Upper lobe of left lung (tissue), 6 donors: ENCODE measurements around the gene TOB1. TPM values are rescaled to one million over a fixed set of nuclear protein-coding genes. Genes with fewer than 3 reads are reported as not detected.

Source experiments
- ATAC-seq, 2 donors: fragments of 200-7000 bp; cut with Tn5 transposase; one replicate each; pipeline ENCODE4 v1.9.1; 2022; ENCODE audit warnings: mild to moderate bottlenecking in 2 of 2, moderate library complexity in 2 of 2; ENCODE audit not compliant: low FRiP score in 2 of 2
- DNase-seq, 2 donors: peaks; one replicate each; pipeline ENCODE4 v3.0.0-alpha.2; 2019 to 2020
- H3K27ac ChIP-seq, 4 donors: fragments of 200-600 bp; sonication (generic); one replicate each; pipeline ENCODE4 v1.5.1; 2016 to 2019
- H3K27me3 ChIP-seq, 4 donors: fragments of 200-600 bp; sonication (generic); one replicate each; pipeline ENCODE4 v1.5.1; 2017 to 2019
- H3K36me3 ChIP-seq, 4 donors: fragments of 200-600 bp; sonication (generic); one replicate each; pipeline ENCODE4 v1.5.1; 2016 to 2019
- H3K4me1 ChIP-seq, 4 donors: fragments of 200-600 bp; sonication (generic); one replicate each; pipeline ENCODE4 v1.5.1; 2018 to 2019
- H3K4me3 ChIP-seq, 4 donors: fragments of 200-600 bp; sonication (generic); one replicate each; pipeline ENCODE4 v1.5.1; 2017 to 2019; ENCODE audit warnings: mild to moderate bottlenecking in 2 of 4, moderate library complexity in 1 of 4
- H3K9me3 ChIP-seq, 4 donors: fragments of 200-600 bp; sonication (generic); one replicate each; pipeline ENCODE4 v1.5.1; 2018 to 2019
- EP300 ChIP-seq, 4 donors: sonication (generic); formaldehyde crosslinking; IDR thresholded peaks; one replicate each; pipeline ENCODE4 v1.5.1; 2017; ENCODE audit warnings: antibody characterized with exemption in 4 of 4, control low read depth in 2 of 4
- POLR2A ChIP-seq, 4 donors: fragments of 450-650 bp; IDR thresholded peaks; one replicate each; pipeline ENCODE4 v1.5.1; 2016 to 2017; ENCODE audit warnings: antibody characterized with exemption in 4 of 4, mild to moderate bottlenecking in 2 of 4
- POLR2AphosphoS5 ChIP-seq, 2 donors: sonication (generic); formaldehyde crosslinking; IDR thresholded peaks; one replicate each; pipeline ENCODE4 v1.5.1; 2017; ENCODE audit warnings: antibody characterized with exemption in 2 of 2
- WGBS, 2 donors: methylation state at CpG; one replicate each; pipeline ENCODE4 v1.1.5; 2017 to 2018; 5-methylcytosine and 5-hydroxymethylcytosine counted together
- total RNA-seq, 6 donors: library from RNA; depleted of rRNA in 4 of 6; stranded (reverse); fragments of >200 nt in 4 of 6; gene quantifications; one replicate each; pipeline versions ENCODE4 v1.1.0 to v1.2.1, GENCODE V29; 2016 to 2021
- TF ChIP-seq, protein P1 (sequence below), 6 experiments: fragments of 450-650 bp in 4 of 6; fragments of 200-600 bp in 2 of 6; sonication (generic) in 2 of 6; IDR thresholded peaks; one replicate each; pipeline ENCODE4 v1.5.1; 2016 to 2019; ENCODE audit warnings: antibody characterized with exemption in 6 of 6
- donor health status: DM: no; HTN: no; CAD: no; lungs with moderate emphysema.
- donor health status: DM: no; HTN: yes; CAD: no; lungs with severe emphysema.

TOB1 gene
- total RNA-seq, 6 donors from 2014 or later: 16.0 to 98.5 (median 53.5) TPM

DNA sequence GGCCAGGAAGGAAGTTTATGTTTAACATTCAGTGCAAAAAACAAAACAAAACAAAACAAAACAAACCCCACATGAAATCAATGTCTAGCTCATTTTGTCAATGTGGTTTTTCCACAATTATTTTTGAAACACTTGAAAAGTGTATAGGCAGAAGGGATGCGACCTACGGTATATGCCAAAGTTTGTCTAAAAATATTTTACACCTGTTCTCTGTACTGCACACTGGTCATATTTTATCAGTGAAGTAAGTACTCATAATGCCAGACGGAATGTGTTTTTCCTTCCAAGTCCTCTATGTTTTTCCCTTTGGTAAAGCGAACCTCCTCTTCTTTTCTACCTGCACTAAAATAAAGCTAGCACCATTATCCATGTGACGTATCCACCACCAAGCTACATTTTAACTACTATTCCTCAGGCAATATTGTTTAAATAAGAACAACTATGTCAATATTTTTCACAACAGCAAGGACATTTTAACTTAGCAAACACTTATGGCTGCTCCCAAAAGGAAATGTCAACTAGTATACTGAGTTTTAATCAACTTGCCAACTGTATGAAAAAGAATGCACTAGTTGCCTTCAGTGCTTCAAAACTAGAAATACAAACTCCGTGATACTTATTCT lies 10.3 kb downstream of the TOB1 start:
- Histone ChIP-seq H3K4me3 (no peak overlapping the region), H3K36me3 (no peaks in the 10 kb centered on the region), H3K4me1 (peaks cover 17 to 30% (median 26%) of the 10 kb centered on the region in 4 donors), H3K27ac (peak overlapping the region; percentile 41 to 76 (median 54)), H3K9me3 (no peaks in the 10 kb centered on the region), H3K27me3 (no peaks in the 10 kb centered on the region)
- TF ChIP-seq POLR2A (IDR thresholded peaks at IDR 0.05) (peak in 1 of 4 donors; percentile 20), EP300 (IDR thresholded peaks at IDR 0.05) (no peak)
- TF ChIP-seq, protein P1, sequence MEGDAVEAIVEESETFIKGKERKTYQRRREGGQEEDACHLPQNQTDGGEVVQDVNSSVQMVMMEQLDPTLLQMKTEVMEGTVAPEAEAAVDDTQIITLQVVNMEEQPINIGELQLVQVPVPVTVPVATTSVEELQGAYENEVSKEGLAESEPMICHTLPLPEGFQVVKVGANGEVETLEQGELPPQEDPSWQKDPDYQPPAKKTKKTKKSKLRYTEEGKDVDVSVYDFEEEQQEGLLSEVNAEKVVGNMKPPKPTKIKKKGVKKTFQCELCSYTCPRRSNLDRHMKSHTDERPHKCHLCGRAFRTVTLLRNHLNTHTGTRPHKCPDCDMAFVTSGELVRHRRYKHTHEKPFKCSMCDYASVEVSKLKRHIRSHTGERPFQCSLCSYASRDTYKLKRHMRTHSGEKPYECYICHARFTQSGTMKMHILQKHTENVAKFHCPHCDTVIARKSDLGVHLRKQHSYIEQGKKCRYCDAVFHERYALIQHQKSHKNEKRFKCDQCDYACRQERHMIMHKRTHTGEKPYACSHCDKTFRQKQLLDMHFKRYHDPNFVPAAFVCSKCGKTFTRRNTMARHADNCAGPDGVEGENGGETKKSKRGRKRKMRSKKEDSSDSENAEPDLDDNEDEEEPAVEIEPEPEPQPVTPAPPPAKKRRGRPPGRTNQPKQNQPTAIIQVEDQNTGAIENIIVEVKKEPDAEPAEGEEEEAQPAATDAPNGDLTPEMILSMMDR (IDR thresholded peaks at IDR 0.05): no peak
- 57 to 72% methylated on average over 6 of the region's 6 CpGs for WGBS, 2 donors
- peak in 1 of 2 donors; percentile 27 for ATAC-seq
- DNase-seq: no peak

DNA sequence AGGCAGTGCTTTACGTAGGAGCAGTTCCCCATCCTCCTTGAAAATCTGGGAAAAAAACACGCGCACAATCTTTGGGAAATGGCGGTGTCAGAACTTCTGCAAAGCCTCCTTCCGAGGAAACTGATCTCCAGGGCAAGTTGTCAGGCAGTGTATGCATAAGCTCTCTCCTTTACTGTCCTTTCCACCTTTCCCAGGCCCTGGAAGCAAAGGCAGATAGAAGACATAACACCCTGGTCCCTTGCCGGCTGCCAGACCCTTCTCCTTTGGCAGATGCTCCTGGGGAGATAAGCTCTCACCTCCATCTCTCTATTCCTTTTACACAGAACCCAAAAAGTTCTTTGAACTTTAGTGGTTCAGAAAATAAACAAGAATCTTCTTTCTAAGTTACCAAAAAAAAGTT lies 12.4 kb downstream of the TOB1 start:
- TF ChIP-seq EP300 (IDR thresholded peaks at IDR 0.05) (no peak), POLR2A (IDR thresholded peaks at IDR 0.05) (no peak), POLR2AphosphoS5 (IDR thresholded peaks at IDR 0.05) (no peak)
- TF ChIP-seq, protein P1 (IDR thresholded peaks at IDR 0.05): no peak
- no peak overlapping the region for H3K27ac ChIP-seq
- peaks cover 17 to 30% (median 25%) of the 10 kb centered on the region in 4 donors for H3K4me1 ChIP-seq
- H3K4me3 ChIP-seq: no peak overlapping the region
- ATAC-seq (no peak), DNase-seq (no peak)
- H3K36me3 ChIP-seq: no peaks in the 10 kb centered on the region
- H3K9me3 ChIP-seq: no peaks in the 10 kb centered on the region
- no peaks in the 10 kb centered on the region for H3K27me3 ChIP-seq
- 93 to 94% methylated on average over 6 of the region's 6 CpGs for WGBS, 2 donors

DNA sequence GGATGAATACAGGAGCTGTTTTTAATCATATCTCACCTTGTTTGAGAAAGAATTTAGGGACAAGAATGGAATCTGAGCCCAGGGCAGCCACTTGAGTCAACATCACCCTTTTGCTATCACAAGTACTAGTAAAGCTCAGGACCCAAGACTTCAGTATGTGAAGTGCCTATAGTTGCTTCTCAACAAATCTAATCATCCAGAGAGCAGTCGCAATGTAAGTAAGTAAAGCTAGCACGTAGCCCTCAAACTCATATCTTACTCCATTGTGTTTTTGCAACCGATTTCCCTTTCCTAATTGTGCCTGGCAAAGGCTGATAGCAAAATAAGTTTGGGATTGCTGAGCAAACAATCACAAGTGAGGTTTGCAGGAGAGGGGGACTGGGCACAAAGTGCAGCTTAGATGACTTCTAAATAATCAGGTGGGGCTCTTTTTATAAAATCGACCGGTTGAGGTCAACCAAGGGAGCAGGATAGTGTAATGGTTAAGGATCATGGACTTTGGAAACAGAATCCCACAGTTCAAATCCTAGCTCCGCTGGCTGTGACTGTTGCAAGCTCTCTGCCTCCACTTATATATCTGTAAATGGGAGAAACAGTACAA lies 13.0 kb downstream of the TOB1 start:
- Histone ChIP-seq H3K4me3 (no peak overlapping the region), H3K36me3 (no peaks in the 10 kb centered on the region), H3K9me3 (peaks cover 0 to 3% (median 0%) of the 10 kb centered on the region in 4 donors), H3K4me1 (peaks cover 17 to 30% (median 25%) of the 10 kb centered on the region in 4 donors), H3K27me3 (no peaks in the 10 kb centered on the region), H3K27ac (peak overlapping the region; percentile 14 to 84 (median 76))
- TF ChIP-seq EP300 (IDR thresholded peaks at IDR 0.05) (no peak), POLR2AphosphoS5 (IDR thresholded peaks at IDR 0.05) (no peak), POLR2A (IDR thresholded peaks at IDR 0.05) (no peak)
- TF ChIP-seq, protein P1 (IDR thresholded peaks at IDR 0.05): no peak
- no peak for ATAC-seq
- WGBS, 2 donors: 45 to 60% methylated on average over 6 of the region's 6 CpGs
- no peak for DNase-seq

DNA sequence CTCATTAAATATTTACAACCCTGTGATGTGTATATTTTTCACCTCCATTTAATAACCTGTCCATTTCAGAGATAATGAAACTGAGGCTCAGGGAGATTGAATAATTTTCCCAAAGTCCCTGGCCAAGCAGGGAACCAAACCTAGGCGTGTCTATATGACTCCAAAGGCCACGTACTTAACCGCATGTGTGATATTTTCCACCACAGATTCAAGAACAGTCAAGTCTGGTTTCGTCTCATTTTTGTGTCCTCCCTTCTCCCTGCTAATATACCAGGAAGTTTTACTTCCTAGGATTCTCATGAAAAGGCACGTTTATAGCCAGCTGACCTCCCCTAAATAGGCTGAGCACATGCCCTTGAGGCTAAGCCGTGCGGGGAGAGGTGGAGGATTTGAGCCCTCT lies 15.5 kb downstream of the TOB1 start:
- peaks cover 0 to 3% (median 0%) of the 10 kb centered on the region in 4 donors for H3K9me3 ChIP-seq
- 92% methylated on average over 7 of the region's 7 CpGs for WGBS, 2 donors
- ATAC-seq: no peak

More for the DNA sequence above, 15.5 kb downstream of the TOB1 start:
- no peak overlapping the region for H3K4me3 ChIP-seq
- no peaks in the 10 kb centered on the region for H3K36me3 ChIP-seq
- TF ChIP-seq EP300 (IDR thresholded peaks at IDR 0.05) (no peak), POLR2AphosphoS5 (IDR thresholded peaks at IDR 0.05) (no peak), POLR2A (IDR thresholded peaks at IDR 0.05) (no peak)
- TF ChIP-seq, protein P1 (IDR thresholded peaks at IDR 0.05): no peak
- peaks cover 17 to 30% (median 25%) of the 10 kb centered on the region in 4 donors for H3K4me1 ChIP-seq
- H3K27me3 ChIP-seq: no peaks in the 10 kb centered on the region
- DNase-seq: no peak
- no peak overlapping the region for H3K27ac ChIP-seq
